GM21737 (cell line): ENCODE measurements around the gene NOA1.
A peak's percentile ranks its signal among the peaks of the same experiment; 100 is the strongest.

Source experiments
- ATAC-seq: cut with Tn5 transposase; IDR thresholded peaks from one replicate; pipeline ENCODE4 v1.9.1; 2021; ENCODE audit warnings: mild to moderate bottlenecking, moderate library complexity; ENCODE audit not compliant: unreplicated experiment

Gene NOA1

DNA sequence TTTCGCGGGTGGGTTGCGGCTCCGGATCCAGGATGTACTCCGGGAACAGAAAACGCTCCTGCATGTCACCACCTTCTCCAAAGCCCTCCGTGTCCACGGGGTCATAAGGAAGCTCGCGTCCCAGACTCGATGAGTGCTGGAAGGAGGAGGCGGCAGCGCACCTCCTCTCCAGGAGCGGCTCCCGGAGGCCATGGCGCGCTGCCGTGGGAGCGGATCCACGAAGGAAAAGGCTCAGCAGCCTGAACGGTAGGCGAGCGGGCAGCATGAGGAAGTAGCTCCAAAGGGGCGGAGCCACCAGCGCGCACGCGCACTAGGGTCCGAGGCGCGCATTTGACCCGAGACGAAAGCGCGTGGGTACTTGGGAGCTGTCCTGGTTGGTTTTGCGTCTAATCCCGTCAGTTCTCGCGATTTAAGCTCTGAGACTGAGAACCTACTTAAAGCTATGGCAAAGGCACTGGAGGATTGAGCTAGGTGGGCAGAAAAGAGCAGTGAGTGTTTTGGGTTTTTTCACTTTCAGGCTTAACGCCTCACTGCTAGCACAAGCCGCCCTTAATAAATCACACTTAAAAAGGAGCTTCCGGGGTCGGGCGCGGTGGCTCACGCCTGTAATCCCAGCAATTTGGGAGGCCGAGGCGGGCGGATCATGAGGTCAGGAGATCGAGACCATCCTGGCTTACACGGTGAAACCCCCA, at the start of gene NOA1:
NOA1 (minus strand) TSS at position 286 of the 692 bp plus-strand sequence; CDS start at position 265, 21 bp downstream.
- ATAC-seq = peak; percentile 81

DNA sequence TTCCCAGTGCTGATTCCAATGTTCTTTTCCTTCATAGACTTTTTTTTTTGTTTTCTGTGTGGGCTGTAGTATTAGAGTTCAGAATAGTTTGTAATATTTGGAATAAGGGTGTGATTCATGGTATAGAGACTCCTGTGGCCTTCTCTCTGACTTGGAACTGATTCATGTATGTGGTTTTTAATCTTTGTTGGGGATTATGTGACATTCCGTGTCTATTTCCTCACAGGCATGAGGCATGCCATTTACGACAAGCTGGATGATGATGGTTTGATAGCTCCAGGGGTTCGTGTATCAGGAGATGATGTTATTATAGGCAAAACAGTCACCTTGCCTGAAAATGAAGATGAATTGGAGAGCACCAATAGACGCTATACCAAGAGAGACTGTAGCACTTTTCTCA, 45.7 kb upstream of the NOA1 start:
- no peak for ATAC-seq

DNA sequence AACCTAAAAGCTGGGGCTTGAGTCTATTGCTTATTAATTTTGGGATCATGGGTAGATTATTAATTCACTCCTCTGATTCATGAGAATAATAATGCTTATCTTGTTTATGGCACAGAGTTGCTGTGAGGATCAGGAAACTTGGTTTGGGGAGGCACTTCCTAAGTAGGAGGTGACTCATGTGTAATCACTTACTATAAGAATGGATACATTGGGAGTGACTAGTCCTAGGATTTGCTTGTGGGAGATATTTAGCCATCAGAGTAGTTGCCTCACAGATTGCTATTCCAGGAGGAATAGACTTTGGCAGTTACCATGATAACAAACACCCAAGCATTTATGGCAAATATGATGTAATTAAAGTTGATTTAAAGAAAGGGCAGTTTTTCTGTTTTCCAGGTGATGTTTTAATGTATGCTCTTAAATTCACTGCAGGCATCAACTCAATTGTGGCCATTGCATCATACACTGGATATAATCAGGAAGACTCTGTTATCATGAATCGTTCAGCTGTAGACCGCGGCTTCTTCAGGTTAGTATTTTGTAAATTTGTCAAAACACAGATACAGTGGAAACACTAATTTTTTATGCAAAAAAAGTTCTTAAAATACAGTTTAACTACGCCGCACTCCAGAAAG, 43.2 kb upstream of the NOA1 start:
- ATAC-seq = no peak

DNA sequence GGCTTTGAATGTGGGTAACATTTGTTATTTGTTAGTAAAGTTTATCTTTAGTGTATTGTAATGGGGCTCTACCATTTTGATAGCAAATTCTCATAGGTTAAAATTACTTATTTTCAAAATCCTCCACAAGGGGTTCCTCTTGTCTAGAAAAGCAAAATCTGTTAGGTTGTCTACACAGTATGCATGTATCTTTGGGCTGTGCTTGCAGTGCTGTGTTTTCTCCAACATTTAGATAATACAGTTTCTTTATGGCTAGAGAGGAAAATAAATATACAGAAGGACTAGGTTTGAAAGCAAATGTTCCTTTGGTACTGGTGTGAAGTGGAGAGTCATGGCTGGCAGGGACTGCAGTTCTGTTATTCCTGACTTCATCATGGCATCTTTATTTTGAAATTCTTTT, 41.6 kb upstream of the NOA1 start:
- no peak for ATAC-seq

DNA sequence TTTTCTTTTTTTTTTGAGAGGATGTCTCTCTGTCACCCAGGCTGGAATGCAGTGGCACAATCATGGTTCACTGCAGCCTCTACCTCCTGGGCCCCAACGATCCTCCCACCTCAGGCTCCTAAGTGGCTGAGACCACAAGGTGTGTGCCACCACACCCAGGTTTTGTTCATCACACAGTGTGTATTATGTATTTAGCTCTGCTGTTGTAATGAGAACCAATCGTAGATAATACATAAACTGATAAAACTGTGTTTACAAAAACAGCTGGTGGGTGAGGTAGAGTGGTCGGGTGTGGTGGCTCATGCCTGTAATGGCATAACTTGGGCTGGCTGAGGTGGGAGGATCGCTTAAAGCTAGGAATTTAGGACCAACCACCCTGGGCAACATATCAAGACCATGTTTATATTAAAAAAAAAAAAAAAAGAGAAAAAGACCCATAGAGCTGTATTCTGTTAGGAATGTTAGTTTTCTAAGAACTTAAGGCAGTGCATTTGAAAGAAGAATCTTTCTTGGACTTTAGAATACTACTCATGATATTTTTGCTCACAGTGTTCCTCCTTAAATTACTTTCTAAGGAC, 36.2 kb upstream of the NOA1 start:
- no peak for ATAC-seq

DNA sequence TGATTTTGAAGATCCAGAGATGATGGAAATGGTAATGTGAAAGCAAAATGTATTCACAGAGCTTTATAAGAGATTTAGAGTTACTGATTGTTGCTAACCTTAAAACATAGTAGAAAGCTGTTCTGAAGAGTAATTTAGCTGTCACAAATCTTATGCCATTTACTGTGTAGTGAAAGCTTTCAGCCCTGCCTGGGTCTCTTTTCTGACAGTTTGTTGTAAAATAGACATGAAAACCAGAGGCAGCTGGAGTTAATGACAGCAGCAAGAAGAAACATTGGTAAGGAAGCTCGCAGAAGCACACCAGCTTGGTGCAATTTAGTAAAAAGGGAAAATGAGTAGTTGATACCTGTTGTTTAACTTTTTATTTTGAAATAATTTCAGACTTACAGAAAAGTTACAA, 22.3 kb upstream of the NOA1 start:
- no peak for ATAC-seq

DNA sequence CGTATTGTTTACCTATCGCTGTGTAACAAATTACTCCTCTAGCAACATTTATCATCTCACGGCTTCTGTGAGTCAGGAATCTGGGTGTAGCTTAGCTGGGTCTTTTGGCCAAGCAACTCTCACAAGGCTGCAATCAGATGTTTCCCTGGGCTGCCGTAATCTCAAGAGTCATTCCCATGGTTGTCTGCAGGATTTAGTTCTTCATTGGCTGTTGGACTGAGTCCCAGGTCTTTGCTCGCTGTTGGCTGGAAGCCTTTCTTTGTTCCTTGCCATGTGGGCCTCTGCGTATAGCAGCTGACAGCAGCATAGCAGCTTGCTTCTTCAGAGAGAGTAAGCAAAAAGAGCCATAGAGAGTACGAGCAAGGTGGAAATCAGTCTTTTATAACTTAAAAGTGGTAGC, 18.1 kb upstream of the NOA1 start:
- ATAC-seq = no peak

DNA sequence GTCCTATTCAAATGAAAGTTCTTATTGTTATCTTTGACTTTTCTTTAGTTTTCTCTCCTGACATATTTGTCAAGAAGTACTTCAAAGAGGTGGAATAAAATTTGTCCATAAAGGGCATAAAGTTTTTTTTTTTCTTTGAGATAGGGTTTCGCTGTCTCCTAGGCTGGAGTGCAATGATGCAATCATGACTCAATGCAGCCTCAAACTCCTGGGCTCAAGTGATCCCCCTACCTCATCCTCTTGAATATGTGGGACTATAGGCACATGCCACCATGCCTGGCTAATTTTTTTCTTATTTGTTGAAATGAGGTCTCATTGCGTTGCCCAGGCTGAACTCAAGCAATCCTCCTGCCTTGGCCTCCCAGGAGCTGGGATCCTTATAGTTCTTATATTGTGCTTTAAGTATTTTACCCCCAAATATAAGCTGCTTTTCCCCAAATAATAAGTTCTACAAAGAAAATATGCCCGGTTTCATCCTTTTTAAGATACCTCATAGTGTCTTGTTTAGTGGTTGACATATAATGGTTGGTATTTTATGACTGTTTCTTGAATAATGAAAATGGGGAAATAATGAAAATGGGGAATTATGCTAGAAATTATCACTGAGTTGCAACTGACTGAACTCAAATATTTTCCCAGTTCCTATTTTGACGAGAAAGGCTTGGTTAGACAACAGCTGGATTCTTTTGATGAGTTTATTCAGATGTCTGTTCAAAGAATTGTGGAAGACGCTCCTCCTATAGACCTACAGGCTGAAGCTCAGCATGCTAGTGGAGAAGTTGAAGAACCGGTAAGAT, 12.9 kb upstream of the NOA1 start:
- no peak for ATAC-seq

DNA sequence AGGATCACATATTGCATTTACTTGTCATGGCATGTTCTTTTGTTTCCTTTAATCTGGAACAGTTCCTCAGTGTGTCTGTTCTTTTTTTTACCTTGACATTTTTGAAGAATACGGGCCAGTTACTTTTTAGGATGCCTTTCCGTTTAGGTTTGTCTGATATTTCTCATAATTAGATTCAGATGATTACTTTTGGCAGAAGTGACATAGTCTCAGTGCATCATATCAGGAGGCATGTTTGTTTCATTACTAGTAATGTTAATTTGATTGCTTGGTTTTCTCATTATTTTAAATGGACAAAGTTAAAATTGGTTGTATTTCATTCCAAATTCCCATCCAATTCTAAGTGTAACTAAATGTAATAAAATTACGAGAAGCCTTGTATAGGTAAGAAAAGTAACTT, 9.5 kb upstream of the NOA1 start:
- ATAC-seq = no peak

DNA sequence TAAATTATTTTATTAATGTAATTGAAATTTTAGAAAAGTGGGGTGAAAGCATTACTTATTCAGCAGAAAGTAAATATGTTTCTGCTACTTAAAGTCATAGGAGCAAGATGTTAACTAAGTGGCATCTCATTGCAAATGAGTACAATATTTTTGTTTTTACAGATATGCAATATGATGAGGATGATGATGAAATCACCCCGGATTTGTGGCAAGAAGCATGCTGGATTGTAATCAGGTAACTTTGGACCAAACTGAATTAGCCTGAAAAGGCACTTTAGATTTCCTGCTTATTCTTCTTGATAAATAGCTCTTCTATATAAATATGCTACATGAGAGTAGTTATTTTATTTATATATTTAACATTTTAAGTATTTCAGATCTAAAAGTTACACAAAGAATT, 8.8 kb upstream of the NOA1 start:
- ATAC-seq = no peak

DNA sequence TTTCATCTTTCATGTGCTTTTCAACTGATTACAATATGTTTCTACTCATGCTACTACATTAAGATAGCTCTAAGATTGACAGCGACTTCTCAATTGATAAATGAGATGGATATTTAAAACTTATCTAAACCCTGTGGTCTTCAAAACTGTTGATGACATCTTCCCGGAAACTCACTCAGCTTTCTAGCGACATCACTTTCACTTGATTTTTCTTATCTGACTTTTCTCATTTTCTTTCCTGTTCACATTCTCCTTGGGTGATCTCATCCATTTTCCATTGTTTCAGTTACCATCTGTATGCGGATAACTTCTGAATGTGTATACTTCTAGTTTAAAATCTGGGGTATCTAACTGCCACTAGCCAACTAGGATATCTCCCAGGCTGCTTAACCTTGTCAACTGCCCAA, 4.4 kb upstream of the NOA1 start:
- ATAC-seq = no peak

DNA sequence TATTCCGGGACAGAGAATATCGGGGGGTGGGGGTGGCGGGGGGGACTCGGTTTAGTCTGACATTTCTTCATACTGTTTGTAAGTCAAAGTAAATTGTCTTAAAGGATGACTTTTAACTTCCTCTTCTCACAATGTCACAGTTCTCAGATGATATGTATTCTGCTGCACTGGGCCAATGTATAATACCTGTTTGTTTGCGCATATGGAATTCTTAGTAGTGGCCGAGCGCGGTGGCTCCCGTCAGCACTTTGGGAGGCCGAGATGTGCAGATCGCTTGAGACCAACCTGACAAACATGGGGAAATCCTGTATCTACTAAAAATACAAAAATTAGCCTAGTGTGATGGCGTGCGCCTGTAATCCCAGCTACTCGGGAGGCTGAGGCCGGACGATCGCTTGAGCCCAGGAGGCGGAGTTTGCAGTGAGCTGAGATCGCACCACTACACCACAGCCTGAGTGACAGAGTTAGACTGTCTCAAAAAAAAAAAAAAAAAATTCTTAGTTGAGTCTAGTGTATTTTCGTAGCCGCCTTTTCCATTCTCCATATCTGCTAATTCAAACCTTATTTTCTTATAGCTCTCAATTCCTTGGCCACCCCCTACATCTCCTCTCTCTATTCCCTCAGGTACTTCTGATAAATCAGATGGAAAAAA, 2.1 kb upstream of the NOA1 start:
- no peak for ATAC-seq

DNA sequence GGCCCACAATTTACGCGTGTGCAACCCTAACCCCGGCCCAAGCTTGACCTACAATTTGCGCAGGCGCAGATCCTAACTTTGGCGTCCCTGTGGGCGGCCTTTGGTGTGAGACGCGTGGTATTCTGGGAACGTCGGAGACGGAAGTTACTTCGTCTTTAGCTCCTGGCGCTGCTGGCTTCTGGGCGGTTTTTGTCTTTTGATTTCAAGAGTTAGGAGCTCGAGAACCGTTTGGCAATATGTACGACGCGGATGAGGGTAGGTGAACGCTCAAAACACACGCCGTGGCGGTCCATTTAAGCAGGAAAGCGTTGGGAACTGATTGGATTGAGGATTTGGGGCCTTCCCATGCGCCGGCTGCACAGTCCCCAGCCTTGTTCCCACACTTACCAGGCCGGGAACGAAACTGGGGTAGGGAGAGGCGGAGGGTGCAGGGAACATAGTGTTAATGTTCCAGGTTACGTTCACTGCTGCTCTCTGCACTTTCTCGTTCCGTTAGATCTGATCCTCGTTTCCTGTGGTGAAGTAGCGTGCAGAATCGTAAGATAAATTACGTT, 1.4 kb upstream of the NOA1 start, which contains the start of gene POLR2B:
POLR2B (plus strand) TSS at position 147 of the 554 bp plus-strand sequence; CDS start at position 237, 90 bp downstream.
- peak; percentile 53 for ATAC-seq

DNA sequence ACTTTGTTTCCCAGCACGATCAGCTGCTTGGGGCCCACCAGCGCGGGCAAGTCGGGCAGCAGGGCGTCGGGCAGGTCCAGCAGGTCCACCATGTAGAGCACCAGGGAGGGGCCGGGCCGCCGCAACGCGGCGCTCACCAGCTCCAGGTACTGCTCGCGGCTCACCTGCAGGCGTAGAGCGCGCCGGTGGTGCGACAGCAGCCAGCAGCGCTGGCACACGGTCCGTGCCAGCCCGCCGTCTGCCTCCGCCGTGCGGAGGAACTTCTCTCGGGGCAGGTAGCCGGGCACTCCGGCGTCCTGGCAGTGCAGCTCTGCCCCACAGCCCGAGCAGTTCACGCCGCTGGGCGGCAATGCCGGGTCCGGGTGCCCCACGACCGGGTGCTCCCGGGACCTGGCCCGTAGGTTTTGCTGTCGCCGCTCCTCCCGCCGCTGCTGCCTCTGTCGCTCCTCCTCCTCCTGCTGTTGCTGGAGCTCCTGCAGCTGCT, 527 bp downstream of the NOA1 start:
- peak; percentile 31 for ATAC-seq

DNA sequence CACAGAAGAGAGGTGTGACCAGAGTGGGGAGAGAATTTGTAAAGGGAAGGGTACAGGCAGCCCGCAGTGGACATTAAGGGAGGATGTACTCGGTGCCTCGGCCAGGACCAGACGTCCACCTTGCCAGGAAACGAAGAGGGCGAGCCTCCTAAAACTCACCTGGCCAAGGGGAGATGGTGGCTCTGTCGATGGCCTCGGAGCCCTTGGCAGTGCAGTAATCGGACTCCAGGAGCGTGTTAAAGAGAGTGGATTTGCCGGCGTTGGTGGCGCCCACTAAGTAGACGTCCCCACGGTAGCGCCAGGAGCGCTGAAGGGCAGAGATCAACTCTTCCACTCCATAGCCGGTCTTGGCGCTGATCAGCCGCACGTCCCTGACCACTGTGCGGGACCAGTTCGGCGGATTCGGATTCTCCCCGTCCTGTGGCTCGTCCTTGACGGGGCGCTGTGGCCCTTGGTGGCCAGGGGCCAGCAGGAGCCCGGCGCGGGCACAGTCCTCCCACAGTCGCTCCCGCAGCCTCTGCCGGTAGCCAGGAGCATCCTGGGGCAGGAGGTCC, 1.0 kb downstream of the NOA1 start:
- ATAC-seq = no peak

DNA sequence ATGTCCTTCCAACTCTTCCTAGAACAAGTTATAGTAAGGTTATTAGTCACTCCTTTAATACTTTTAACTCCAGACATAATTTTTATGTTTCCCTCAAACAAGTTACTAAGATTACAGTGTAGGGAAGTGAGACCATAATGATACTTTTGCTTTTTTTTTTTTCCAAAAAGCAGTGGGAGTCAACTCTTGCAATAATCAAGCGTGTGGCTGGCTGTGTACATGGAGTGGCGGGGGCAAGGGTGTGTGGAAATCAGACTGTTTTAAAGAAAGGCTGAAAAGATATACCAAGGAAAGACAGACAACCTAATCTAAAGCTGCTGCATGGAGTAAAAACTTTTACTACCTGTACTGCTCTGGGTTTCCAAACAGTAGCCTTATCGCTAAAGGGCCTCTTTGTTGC, 4.1 kb downstream of the NOA1 start:
- ATAC-seq = no peak

DNA sequence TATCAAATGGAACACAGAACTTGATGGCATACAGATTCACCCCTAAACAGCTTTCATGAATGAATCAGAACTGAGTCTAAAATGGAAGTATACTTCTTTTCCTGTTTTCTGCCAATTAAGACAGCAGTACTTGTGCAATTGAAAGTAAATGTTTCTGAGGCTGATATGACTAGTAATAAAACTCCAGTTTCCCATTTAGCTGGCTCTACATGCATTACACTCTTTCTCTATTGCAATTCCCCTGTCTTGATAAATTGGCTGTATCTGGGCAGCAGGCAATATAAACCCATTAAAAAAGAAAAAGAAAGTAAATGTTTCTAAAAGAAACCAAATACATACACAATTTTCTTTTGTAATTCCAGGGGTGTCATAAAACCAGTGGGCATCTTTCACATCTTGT, 4.6 kb downstream of the NOA1 start:
- no peak for ATAC-seq

DNA sequence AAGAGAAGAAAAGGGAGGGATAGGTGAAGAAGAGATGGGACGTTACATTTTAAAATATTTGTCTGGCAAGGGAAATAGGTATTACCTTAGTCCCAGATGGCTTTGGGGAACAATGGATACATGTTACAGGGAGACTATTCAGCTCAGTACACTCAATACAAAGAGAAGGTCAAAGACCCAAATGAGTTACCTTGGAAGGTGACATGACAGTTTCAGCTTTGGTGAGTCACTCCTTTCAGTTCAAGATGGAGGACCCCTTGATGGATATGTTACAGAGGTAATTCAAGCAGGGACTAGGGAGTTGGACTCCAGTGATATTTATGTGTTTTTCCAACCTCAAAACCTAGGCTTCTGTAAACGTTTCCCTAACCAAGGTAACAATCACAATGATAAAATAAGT, 5.0 kb downstream of the NOA1 start:
- ATAC-seq = no peak

DNA sequence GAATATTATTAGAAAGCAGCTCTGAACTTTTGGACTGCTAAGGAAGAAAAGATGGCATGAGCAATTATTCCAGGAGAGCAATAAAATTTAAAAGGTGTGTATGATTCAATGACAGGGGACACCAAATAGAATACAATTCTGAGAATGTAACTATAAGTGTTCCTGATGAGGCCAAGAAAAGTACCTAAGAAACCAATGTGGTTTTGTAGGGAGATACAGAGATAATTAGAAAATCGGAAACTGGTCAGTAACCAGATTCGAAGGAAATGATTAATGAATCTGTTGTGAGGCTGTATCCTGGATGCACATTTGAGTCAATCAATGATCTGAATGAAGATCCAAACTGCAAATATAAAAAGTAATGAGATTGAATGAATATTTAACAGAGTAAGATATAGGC, 6.0 kb downstream of the NOA1 start:
- no peak for ATAC-seq

DNA sequence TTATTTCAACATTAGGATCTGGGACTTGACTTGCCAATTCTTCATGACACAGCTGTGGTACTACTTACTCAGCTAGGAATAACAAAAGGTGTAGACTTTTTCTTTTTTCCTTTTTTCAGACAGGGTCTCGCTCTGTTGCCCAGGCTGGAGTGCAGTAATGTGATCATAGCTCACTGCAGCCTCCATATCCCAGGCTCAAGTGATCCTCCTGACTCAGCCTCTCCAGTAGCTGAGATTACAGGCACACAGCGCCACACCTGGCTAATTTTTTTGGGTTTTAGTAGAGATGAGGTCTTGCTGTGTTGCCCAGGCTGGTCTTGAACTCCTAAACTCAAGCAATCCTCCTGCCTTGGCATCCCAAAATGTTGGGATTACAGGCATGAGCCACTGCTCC, 16.3 kb downstream of the NOA1 start:
- no peak for ATAC-seq
